Fibroblast of lung (primary cell): ENCODE results near the gene SLIT3.

Source experiments
- CTCF ChIP-seq, 2 donors: IDR thresholded peaks in 1 of 2; conservative IDR thresholded peaks in 1 of 2; 1 replicate in 1 of 2; 2 replicates in 1 of 2; pipeline ENCODE4 v1.5.1; 2011 to 2012; ENCODE audit warnings: low read length in 2 of 2, control low read depth in 1 of 2, inconsistent platforms in 1 of 2, low read depth in 1 of 2, mild to moderate bottlenecking in 1 of 2
- EZH2 ChIP-seq: IDR thresholded peaks from 2 replicates; pipeline ENCODE4 v1.5.1; 2012; ENCODE audit warnings: low read length, control low read depth, mild to moderate bottlenecking; ENCODE audit errors: missing control alignments

DNA sequence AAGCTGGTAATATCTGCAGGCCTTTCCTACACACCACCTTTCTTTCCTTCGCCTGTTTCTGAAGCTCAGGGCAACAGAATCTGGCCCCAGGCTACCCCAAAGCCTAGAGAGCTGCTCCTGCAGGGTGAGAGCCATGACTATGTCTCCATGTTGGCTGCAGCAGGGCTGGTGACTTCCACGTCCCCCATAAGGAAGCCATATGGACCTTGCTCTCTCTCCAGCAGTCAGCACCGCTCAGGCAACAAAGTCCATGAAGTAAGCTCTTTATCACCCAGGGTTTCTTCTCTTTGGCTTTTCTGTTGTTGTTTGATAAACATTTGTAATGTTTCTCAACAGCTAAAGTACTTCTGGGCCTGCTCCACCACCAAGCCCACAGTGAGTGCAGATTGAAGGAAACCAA, 125.2 kb downstream of the SLIT3 start:
- TF ChIP-seq CTCF (conservative IDR thresholded peaks at IDR 0.05 in 1 of 2, IDR thresholded peaks at IDR 0.05 in 1 of 2; ENCODE audit: low read depth in 1 of 2, low read length in 2 of 2) (no peak), EZH2 (no peak)
